HTR-8/SVneo (cell line): Measurements from ENCODE around the gene BNIP3.

ENCODE experiments used
- DNase-seq: peaks from one replicate; pipeline ENCODE4 v3.0.0; 2011; ENCODE audit warnings: low spot score, mixed read lengths; ENCODE audit not compliant: insufficient read length
- FAIRE-seq: peaks from 2 replicates; lab custom pipeline; 2011; peaks lifted over from hg19 to GRCh38; lab: Jason Lieb, UNC

BNIP3 gene

GRCh38 chr10:131979821-131980270 is 1.9 kb downstream of the BNIP3 start:
- DNase-seq (no peak), FAIRE-seq (no peak)

GRCh38 chr10:131979336-131979735 is 2.4 kb downstream of the BNIP3 start:
- DNase-seq (no peak), FAIRE-seq (no peak)

DNA sequence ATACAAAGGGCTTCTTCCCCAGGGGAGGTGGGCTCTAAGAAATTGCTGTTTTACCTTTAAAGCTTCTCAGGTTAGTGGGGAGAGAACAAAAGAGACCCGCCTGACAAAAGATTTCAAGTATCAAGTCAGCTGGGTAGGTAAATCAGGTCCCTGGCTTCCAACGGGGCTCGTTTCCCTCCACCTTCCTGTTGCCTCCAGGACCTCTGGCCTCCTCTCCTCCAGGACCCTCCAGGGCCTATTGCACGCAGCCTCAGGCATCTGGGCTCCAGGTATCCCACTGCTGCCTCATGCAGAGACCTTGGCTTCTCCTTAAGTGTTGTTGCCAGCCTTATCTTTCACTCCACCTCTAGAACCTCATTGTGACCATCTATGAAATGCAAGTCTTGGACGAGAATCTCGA is 2.9 kb downstream of the BNIP3 start:
- FAIRE-seq = no peak
- DNase-seq = no peak

DNA sequence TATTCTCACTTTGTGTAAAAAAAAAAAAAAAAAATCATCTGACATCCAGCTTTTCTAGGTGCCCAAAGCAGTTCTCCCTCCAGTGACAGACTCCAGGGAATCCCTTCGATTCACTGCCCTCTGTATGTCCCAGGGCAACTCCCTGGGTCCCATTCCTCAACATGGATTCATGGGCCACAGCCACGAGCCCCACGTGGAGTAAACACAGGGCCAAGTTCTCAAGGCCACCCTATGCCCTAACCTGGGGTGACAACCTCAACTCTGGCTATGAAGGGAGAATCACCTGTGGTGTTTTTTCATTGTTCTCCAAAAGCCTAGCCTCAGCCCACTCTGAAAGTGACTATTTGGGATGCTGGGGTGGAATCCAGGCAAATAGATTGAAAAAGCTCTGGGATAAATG is 3.4 kb downstream of the BNIP3 start:
- DNase-seq (no peak), FAIRE-seq (no peak)

- FAIRE-seq (no peak), DNase-seq (no peak)
Observed at GRCh38 chr10:131977323-131978096, 4.2 kb downstream of the BNIP3 start.

GRCh38 chr10:131975796-131976195 is 5.9 kb downstream of the BNIP3 start:
- no peak for FAIRE-seq
- no peak for DNase-seq

- DNase-seq (no peak), FAIRE-seq (no peak)
Observed at GRCh38 chr10:131975003-131975402, 6.7 kb downstream of the BNIP3 start.

DNA sequence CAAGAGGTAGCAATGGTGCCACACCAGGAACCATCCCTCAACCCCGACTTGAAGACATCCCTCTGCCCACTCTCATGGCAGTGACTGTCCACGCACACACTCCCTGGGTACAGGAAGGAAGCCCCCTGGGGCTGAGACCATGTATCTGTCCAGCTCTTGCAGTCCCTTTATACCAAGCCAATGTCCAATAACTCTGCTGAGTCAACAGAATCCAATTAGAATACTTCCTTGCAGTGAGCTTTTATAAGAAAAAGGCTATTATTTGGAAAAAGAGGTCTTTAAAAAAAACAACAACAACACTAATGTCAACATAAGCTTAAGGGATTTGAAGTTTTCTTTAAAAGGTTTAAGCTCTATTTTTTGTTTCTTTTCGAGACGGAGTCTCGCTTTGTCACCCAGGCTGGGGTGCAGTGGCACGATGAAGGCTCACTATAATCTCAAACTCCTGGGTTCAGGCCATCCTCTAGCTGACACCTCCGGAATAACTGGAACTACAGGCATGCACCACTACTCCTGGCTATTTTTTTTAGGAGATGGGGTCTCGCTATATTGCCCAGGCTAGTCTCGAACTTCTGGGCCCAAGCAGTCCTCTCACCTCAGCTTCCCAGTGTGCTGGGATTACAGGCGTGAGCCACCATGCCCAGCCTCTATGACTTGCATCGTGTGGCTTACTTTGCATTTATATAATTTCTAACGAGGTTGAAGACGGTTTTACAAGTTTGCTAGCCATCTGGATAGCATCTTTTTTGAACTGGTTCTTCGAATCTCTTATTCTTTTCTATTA is 7.5 kb downstream of the BNIP3 start:
- no peak for DNase-seq
- no peak for FAIRE-seq

DNA sequence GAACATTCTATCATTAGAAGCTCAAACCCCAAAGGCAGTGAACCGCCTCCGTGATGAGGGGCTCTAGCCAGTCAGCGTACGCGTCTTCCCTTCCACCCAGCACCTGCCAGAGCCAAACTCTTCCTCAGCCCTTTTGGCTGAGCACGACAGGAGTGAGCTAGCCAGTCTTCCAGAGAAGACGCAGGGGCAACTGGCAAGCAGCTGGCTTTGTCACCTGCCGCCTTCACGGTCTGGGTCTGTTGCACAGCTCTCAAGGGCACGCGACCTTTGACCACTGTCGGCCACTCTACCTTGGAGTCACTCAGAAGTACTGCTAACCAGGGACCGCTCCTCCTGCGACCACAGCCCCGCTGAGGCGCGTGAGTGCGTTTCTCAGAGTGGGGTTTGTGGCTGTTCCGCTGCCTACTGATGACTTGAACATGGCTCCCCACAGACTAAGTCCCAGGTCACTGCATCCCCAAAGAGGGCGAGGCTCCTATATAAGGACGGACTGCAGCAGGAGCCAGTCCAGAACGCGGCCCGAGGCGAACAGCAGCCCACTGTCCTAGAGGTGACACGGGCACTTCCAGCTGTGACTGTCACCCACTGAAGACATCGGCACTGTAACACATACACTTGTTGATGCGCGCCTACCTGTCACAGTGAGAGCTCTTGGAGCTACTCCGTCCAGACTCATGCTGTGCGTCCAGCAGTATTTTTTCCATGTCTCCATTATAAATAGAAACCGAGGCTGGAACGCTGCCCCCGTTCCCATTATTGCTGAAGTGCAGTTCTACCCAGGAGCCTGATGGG is 8.4 kb downstream of the BNIP3 start:
- no peak for FAIRE-seq
- no peak for DNase-seq

DNA sequence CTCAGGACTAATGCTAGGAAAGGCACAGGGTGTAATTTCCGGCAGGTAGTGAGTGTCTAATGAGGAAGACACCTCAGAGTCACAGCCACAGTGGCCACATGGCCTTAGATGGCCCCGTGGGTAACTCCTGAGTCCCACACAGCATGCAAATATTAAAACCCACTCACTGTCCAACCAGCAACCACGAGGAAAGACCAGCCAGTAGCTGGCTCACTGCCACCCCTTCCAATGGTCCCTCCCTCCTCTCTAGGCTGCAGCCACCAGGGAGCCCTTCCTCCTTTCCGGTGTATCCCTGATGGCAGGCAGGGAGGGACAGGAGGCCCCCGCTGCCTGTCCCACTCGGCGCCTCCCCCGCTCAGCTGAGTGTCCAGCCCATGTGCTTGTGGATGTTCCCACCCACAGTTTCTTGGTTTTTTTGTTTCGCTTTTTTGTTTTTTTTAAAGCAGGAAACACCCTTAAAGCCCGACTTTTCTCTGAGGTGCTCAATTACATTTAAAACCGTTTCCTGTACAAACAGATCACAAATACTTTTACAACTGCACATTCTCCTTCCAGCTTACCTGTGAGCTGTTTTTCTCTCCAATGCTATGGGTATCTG is 9.2 kb downstream of the BNIP3 start:
- DNase-seq = no peak
- FAIRE-seq = no peak

- DNase-seq (no peak), FAIRE-seq (no peak)
Observed at GRCh38 chr10:131971591-131971990, 10.1 kb downstream of the BNIP3 start.

DNA sequence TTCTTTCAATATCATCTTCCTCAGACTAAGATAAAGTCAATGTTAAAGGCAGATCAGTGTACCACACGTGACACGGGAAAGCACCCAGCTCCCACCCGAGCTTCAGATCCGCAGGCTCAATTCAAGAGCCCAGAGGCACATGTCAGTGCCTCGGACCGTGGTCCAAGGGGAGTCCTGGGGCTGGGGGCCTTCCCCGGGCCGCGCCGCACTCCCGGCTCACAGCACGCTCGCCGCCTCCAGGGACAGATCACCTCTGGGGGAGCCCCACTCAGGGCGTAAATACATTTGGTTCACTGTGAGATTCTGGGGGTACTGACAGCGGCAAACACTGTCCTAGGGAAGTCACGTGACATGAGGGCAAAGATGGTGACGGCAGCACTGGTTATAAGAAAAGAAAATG is 10.8 kb downstream of the BNIP3 start:
- FAIRE-seq (no peak), DNase-seq (no peak)

DNA sequence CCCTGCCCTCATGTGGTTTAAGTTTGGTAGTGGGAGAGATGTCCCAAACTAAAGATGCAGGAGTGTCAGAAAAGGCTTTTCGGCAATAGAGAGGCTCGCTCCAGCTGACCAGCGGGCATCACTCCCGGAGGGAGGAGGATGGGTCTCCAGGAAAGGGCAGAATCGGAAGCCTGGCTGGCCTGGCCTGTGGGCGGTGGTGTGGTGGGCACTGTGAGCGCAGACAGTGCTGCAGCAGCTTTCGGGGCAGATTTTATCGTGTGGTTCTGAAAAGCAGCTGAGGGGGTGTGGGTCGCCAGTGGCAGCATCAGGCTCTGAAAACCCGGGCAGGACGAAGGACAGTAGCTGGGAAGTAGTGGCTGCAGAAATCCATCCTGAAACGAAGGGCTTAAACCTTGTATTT is 12.8 kb downstream of the BNIP3 start:
- FAIRE-seq (no peak), DNase-seq (no peak)

DNA sequence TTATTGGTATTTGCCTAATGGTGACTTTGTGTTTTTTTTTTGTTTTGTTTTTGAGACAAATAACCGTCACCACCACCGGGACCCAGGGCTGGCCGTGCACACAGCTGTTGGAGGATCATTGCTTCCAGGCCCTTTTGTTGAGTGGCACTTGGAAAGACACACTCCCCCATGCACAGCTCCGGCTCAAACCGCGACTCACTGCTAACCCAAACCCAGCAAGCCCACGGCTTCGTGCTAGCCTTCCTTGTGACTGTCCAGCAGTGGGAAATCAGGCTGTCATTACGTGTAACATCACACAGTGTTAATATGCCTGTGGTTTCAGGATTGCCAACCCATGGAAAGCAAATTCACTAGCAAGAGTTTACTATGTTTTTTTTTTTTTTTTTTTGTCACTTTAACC is 17.4 kb downstream of the BNIP3 start:
- FAIRE-seq = no peak
- DNase-seq = no peak

GRCh38 chr10:131963811-131964210 is 17.9 kb downstream of the BNIP3 start:
- no peak for DNase-seq
- FAIRE-seq = no peak

DNA sequence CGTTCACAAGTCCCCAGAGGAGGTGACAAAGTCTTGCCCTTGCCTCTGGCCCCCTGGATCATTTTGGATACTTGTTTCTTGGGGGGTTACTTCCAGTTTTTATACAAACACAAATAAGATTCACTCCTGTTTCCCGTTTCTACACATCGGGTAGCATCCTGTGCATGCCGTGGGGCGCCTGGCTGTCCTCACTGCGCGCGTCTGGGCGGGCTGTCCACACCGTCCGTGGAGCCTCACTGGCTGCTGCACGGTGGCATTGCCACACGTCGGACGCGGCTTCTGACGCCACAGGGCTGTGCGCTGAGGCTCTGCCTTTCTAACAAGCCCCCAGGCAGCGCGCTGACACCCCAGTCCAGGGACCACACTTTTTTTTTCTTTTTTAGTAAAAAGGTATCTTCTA is 18.4 kb downstream of the BNIP3 start:
- no peak for DNase-seq
- FAIRE-seq = no peak

DNA sequence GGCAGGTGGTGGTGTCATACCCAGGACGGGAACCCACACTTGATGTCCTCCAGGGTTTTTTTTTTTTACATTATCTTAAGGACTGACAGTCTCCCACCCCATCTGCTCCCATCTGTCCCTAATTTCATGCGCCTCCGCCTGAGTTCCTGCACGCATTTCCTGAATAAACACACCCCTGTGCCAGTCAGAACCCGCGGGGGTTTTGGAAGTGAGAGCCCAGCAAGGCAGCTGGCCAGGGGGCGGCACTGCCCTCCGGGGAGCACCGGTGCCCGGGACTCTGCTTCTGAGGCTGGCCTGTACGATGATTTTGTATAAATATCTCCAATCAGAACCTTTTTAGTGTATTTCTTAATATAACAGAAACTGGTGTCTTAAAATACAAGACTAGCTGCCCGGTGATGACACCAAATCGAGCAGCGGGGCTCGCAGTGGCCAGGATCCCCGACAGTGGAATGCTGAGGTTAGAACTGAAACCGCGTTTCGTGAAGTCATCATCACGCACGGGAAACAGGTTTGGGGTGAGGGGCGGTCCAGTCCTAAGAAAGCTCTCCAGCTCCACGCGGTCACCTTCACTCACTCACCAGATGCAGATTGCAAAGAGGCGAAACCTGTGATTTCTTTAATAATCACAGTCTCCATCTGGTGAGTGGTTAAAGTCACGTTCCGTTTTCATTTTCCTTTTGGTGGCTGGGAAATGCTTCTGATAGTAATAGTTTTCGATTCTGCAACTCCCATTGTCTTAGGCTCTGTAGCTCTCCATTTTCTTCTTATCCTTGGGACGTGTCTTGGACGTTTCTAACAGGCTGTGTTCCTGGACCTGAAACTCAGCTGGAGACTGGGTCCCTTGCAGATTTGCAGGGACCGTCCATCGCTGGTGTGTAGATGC is 19.7 kb downstream of the BNIP3 start:
- DNase-seq = no peak
- FAIRE-seq = no peak

DNA sequence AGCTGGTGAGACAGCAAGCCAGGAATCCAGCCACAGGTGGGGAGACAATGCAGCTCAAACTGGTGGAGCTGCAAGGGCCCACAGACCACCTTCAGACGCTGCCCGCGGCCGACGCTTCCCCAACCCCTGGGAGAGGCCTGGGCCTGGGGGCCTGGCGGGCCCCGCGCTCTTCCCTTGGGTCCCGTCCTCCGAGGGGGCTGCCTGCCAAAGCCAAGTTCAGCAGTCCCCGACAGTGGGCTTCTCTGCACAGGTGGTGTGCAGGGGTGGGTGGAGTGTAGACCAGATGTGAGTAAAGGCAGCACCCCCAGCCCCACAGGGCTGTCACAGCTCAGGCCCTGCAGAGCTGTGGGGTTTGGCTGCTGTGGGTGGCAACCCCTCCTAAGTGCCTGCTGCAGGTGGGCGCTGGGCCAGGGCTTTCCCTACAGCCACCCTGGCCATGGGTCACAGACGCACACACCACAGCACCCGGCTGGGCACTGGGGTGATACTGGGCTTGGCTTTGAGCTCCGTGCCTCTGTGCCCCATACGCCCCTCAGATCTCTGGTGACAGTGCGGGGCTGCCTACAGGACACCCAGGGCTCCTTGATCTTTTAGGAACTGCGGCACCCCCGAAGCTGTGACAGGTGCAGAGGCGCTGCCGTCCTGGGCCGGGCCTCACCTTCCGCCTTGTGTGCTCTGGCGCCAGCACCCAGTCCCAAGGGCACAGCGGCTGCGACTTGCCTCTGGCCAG is 20.5 kb downstream of the BNIP3 start:
- FAIRE-seq = no peak
- DNase-seq = no peak

- no peak for DNase-seq
- FAIRE-seq = no peak
Observed at GRCh38 chr10:131960631-131961046, 21.1 kb downstream of the BNIP3 start.
